ENCODE results near the gene HS6ST2.
A peak's percentile ranks its signal among the peaks of the same experiment; 100 is the strongest.
"Not testable (repeated sequence)": the region's sequence is repeated elsewhere in the genome, so short reads cannot be mapped to it uniquely, and the experiment has no call there.

The HS6ST2 gene

GRCh38 chrX:132967049-132967448 is 8.6 kb upstream of the HS6ST2 start:
- Histone ChIP-seq H3K4me3 (ENCODE audit: low read depth in 1 of 2, low read length in 2 of 2) (no peak overlapping the region), H3K4me1 (ENCODE audit: control insufficient read depth in 1 of 2, insufficient read depth in 2 of 2, low read length in 2 of 2) (no peaks in the 10 kb centered on the region), H3K9me3 (ENCODE audit: control insufficient read depth in 1 of 2, low read length in 2 of 2) (no peaks in the 10 kb centered on the region), H3K27ac (ENCODE audit: low read length) (no peak overlapping the region), H3K27me3 (ENCODE audit: low read depth, low read length) (no peaks in the 10 kb centered on the region), H3K36me3 (ENCODE audit: control insufficient read depth in 1 of 2, insufficient read depth in 2 of 2, low read length in 2 of 2) (no peaks in the 10 kb centered on the region)

GRCh38 chrX:132965461-132965860 is 7.0 kb upstream of the HS6ST2 start:
- Histone ChIP-seq H3K9me3 (ENCODE audit: control insufficient read depth in 1 of 2, low read length in 2 of 2) (no peaks in the 10 kb centered on the region), H3K27me3 (ENCODE audit: low read depth, low read length) (no peaks in the 10 kb centered on the region), H3K4me1 (ENCODE audit: control insufficient read depth in 1 of 2, insufficient read depth in 2 of 2, low read length in 2 of 2) (no peaks in the 10 kb centered on the region), H3K36me3 (ENCODE audit: control insufficient read depth in 1 of 2, insufficient read depth in 2 of 2, low read length in 2 of 2) (no peaks in the 10 kb centered on the region), H3K27ac (ENCODE audit: low read length) (no peak overlapping the region), H3K4me3 (ENCODE audit: low read depth in 1 of 2, low read length in 2 of 2) (no peak overlapping the region)

- Histone ChIP-seq H3K4me3 (ENCODE audit: low read depth in 1 of 2, low read length in 2 of 2) (no peak overlapping the region), H3K27ac (ENCODE audit: low read length) (no peak overlapping the region), H3K27me3 (ENCODE audit: low read depth, low read length) (peaks cover 9% of the 10 kb centered on the region), H3K36me3 (ENCODE audit: control insufficient read depth in 1 of 2, insufficient read depth in 2 of 2, low read length in 2 of 2) (no peaks in the 10 kb centered on the region), H3K9me3 (ENCODE audit: control insufficient read depth in 1 of 2, low read length in 2 of 2) (no peaks in the 10 kb centered on the region), H3K4me1 (ENCODE audit: control insufficient read depth in 1 of 2, insufficient read depth in 2 of 2, low read length in 2 of 2) (peaks cover 0 to 15% of the 10 kb centered on the region in 2 donors)
Observed at GRCh38 chrX:132961511-132961910, 3.1 kb upstream of the HS6ST2 start.

GRCh38 chrX:132957211-132958090 is 978 bp downstream of the HS6ST2 start:
- no peaks in the 10 kb centered on the region for H3K36me3 ChIP-seq (ENCODE audit: control insufficient read depth in 1 of 2, insufficient read depth in 2 of 2, low read length in 2 of 2)
- H3K27ac ChIP-seq (ENCODE audit: low read length): no peak overlapping the region
- H3K4me3 ChIP-seq (ENCODE audit: low read depth in 1 of 2, low read length in 2 of 2): peak overlapping the region in 1 of 2 donors; percentile 61
- peaks cover 0 to 17% of the 10 kb centered on the region in 2 donors for H3K4me1 ChIP-seq (ENCODE audit: control insufficient read depth in 1 of 2, insufficient read depth in 2 of 2, low read length in 2 of 2)
- H3K27me3 ChIP-seq (ENCODE audit: low read depth, low read length): peaks cover 9% of the 10 kb centered on the region
- H3K9me3 ChIP-seq (ENCODE audit: control insufficient read depth in 1 of 2, low read length in 2 of 2): no peaks in the 10 kb centered on the region

- Histone ChIP-seq H3K27me3 (ENCODE audit: low read depth, low read length) (peaks cover 9% of the 10 kb centered on the region), H3K36me3 (ENCODE audit: control insufficient read depth in 1 of 2, insufficient read depth in 2 of 2, low read length in 2 of 2) (no peaks in the 10 kb centered on the region), H3K4me1 (ENCODE audit: control insufficient read depth in 1 of 2, insufficient read depth in 2 of 2, low read length in 2 of 2) (peaks cover 0 to 17% of the 10 kb centered on the region in 2 donors), H3K9me3 (ENCODE audit: control insufficient read depth in 1 of 2, low read length in 2 of 2) (no peaks in the 10 kb centered on the region), H3K4me3 (ENCODE audit: low read depth in 1 of 2, low read length in 2 of 2) (peak overlapping the region in 1 of 2 donors; percentile 61), H3K27ac (ENCODE audit: low read length) (no peak overlapping the region)
Observed at GRCh38 chrX:132956421-132957210, 1.8 kb downstream of the HS6ST2 start.

- Histone ChIP-seq H3K4me3 (ENCODE audit: low read depth in 1 of 2, low read length in 2 of 2) (peak overlapping the region in 1 of 2 donors; percentile 61), H3K27me3 (ENCODE audit: low read depth, low read length) (peaks cover 9% of the 10 kb centered on the region), H3K36me3 (ENCODE audit: control insufficient read depth in 1 of 2, insufficient read depth in 2 of 2, low read length in 2 of 2) (no peaks in the 10 kb centered on the region), H3K4me1 (ENCODE audit: control insufficient read depth in 1 of 2, insufficient read depth in 2 of 2, low read length in 2 of 2) (peaks cover 0 to 17% of the 10 kb centered on the region in 2 donors), H3K9me3 (ENCODE audit: control insufficient read depth in 1 of 2, low read length in 2 of 2) (no peaks in the 10 kb centered on the region), H3K27ac (ENCODE audit: low read length) (no peak overlapping the region)
Observed at GRCh38 chrX:132955690-132956089, 2.7 kb downstream of the HS6ST2 start.

- H3K36me3 ChIP-seq (ENCODE audit: control insufficient read depth in 1 of 2, insufficient read depth in 2 of 2, low read length in 2 of 2): no peaks in the 10 kb centered on the region
- H3K4me3 ChIP-seq (ENCODE audit: low read depth in 1 of 2, low read length in 2 of 2): no peak overlapping the region
- peaks cover 8% of the 10 kb centered on the region for H3K27me3 ChIP-seq (ENCODE audit: low read depth, low read length)
- H3K27ac ChIP-seq (ENCODE audit: low read length): no peak overlapping the region
- peaks cover 0 to 17% of the 10 kb centered on the region in 2 donors for H3K4me1 ChIP-seq (ENCODE audit: control insufficient read depth in 1 of 2, insufficient read depth in 2 of 2, low read length in 2 of 2)
- H3K9me3 ChIP-seq (ENCODE audit: control insufficient read depth in 1 of 2, low read length in 2 of 2): no peaks in the 10 kb centered on the region
Observed at GRCh38 chrX:132954323-132954722, 4.1 kb downstream of the HS6ST2 start.

GRCh38 chrX:132953354-132953753 is 5.1 kb downstream of the HS6ST2 start:
- Histone ChIP-seq H3K27me3 (ENCODE audit: low read depth, low read length) (no peaks in the 10 kb centered on the region), H3K9me3 (ENCODE audit: control insufficient read depth in 1 of 2, low read length in 2 of 2) (no peaks in the 10 kb centered on the region), H3K27ac (ENCODE audit: low read length) (no peak overlapping the region), H3K36me3 (ENCODE audit: control insufficient read depth in 1 of 2, insufficient read depth in 2 of 2, low read length in 2 of 2) (no peaks in the 10 kb centered on the region), H3K4me1 (ENCODE audit: control insufficient read depth in 1 of 2, insufficient read depth in 2 of 2, low read length in 2 of 2) (peaks cover 0 to 14% of the 10 kb centered on the region in 2 donors), H3K4me3 (ENCODE audit: low read depth in 1 of 2, low read length in 2 of 2) (no peak overlapping the region)

GRCh38 chrX:132948648-132949260 is 9.7 kb downstream of the HS6ST2 start:
- Histone ChIP-seq H3K4me3 (ENCODE audit: low read depth in 1 of 2, low read length in 2 of 2) (no peak overlapping the region), H3K4me1 (ENCODE audit: control insufficient read depth in 1 of 2, insufficient read depth in 2 of 2, low read length in 2 of 2) (no peaks in the 10 kb centered on the region), H3K36me3 (ENCODE audit: control insufficient read depth in 1 of 2, insufficient read depth in 2 of 2, low read length in 2 of 2) (no peaks in the 10 kb centered on the region), H3K27ac (ENCODE audit: low read length) (no peak overlapping the region), H3K9me3 (ENCODE audit: control insufficient read depth in 1 of 2, low read length in 2 of 2) (no peaks in the 10 kb centered on the region), H3K27me3 (ENCODE audit: low read depth, low read length) (no peaks in the 10 kb centered on the region)

GRCh38 chrX:132945055-132945599 is 13.3 kb downstream of the HS6ST2 start:
- H3K4me3 ChIP-seq (ENCODE audit: low read depth in 1 of 2, low read length in 2 of 2); H3K36me3 ChIP-seq (ENCODE audit: control insufficient read depth in 1 of 2, insufficient read depth in 2 of 2, low read length in 2 of 2); H3K4me1 ChIP-seq (ENCODE audit: control insufficient read depth in 1 of 2, insufficient read depth in 2 of 2, low read length in 2 of 2); H3K9me3 ChIP-seq (ENCODE audit: control insufficient read depth in 1 of 2, low read length in 2 of 2); H3K27ac ChIP-seq (ENCODE audit: low read length); H3K27me3 ChIP-seq (ENCODE audit: low read depth, low read length): not testable (repeated sequence)

Data from muscle layer of duodenum (tissue), 2 donors.